Measurements from ENCODE around the gene CLTA. TPM values are rescaled to one million over a fixed set of nuclear protein-coding genes. Genes with fewer than 3 reads are reported as not detected.

Gene CLTA
- total RNA-seq, 1 donor from 2014 or later: 69.4 TPM

Other genes starting within 250 kb of the CLTA start
- gene OR2S2, start 232.8 kb upstream of the CLTA start, total RNA-seq: not detected
- gene RECK, start 154.0 kb upstream of the CLTA start, total RNA-seq: 5.5 TPM
- 8.9 TPM for gene GLIPR2, start 54.2 kb upstream of the CLTA start, total RNA-seq
- gene CCIN, start 21.5 kb upstream of the CLTA start, total RNA-seq: not detected
- gene GNE, start 67.5 kb downstream of the CLTA start, total RNA-seq: 10.9 TPM
- 27.4 TPM for gene RNF38, start 209.3 kb downstream of the CLTA start, total RNA-seq

All from Right ventricle myocardium inferior (tissue), 1 donor.